Endometrium (tissue), 2 donors: ENCODE results near the gene VEZF1.

Experiments used
- FAIRE-seq: peaks from 2 replicates; lab custom pipeline; 2012; peaks lifted over from hg19 to GRCh38; lab: Jason Lieb, UNC
- donor health status: control.
- donor health status: control.

VEZF1 gene

GRCh38 chr17:57949649-57950048, 38.4 kb downstream of the VEZF1 start:
- no peak for FAIRE-seq

DNA sequence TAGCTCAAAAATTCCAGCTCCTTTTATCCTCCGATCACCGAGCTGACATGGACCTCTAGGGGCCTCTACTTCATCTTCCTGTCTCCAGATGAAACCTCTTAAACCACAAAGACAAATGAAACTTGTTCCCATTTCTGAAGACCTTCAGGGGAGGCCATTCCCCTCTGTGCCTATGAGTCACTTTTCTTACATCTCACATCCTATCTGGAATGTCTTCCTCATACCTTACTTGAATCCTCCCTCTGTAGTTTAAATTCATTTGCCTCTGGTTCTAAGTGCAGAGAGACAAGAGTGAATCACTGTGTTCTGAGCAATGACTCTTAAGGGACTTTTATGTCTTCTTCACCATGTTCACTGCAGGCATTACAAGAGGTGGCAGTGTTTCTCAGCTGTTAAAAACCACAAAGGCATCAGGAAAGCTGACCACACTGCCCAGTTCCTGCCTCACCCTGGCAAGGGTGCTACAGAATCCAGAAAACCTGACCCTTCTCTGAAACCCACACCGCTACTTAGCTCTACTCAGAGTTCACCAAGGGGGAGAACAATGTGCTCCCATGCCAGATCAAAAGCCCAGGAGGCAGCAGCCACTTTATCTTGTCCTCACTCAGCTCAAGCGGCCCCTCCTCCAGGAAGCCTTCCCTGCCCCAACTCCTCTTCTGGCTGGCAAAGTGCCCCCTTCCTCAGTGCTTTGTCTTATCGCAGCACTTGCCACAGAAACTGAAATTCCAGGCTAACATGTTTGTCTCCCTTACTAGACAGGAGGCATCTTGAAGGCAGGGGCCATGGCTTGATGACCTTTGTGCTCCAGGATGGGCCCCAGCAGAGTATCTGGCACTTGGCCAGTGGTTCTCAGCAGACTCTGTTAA, 39.3 kb downstream of the VEZF1 start:
- no peak for FAIRE-seq

- no peak for FAIRE-seq
These were observed 39.9 kb downstream of the VEZF1 start for GRCh38 chr17:57948169-57948554.

GRCh38 chr17:57947369-57947768, 40.7 kb downstream of the VEZF1 start:
- FAIRE-seq, result no peak

DNA sequence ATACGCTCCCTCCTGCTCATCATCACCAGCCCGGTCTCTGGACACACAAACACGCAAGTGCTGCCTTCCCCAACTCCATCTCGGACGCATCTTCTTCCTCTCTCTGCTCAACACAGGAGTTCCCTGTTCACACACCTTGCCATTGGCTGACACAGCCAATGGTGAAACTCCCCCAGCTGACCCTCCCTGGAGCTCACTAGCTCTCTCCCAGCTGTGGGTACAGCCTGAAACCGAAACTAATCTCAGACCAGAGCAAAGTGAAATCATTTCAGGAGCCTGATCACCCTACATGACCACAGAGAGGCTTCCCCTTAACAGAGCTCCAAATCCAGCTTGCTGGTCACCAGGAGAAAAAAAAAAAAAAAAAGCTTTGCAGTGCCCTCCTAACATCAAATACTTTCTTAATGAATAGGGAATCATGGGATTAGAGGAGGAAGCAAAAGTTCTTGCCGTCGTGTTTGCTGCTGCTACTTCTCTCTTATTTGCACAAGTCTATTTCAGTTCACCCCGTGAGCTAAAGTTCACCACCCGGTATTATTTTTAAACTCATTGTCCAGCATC, 41.2 kb downstream of the VEZF1 start:
- no peak for FAIRE-seq

- FAIRE-seq, result peak; percentile 26
These were observed 41.9 kb downstream of the VEZF1 start for GRCh38 chr17:57945996-57946797.

DNA sequence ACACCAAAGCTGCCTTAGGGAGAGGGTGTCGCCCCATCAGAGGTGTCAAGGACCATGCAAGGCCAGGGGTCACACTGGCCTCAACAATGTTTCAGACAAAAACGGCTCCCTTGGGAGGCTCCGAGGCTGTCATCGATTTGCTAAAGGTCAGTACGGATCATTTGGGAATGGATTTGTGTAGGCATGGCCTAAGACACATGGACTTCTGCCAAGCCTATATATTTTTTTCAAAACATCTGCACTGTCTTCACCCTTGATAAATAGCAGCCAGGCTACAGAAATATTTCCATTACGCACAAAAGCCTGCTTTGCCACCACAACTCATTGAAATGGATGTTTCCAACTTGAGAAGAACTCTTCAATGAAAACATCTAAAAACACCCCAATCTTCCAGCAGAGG, 43.1 kb downstream of the VEZF1 start:
- no peak for FAIRE-seq

DNA sequence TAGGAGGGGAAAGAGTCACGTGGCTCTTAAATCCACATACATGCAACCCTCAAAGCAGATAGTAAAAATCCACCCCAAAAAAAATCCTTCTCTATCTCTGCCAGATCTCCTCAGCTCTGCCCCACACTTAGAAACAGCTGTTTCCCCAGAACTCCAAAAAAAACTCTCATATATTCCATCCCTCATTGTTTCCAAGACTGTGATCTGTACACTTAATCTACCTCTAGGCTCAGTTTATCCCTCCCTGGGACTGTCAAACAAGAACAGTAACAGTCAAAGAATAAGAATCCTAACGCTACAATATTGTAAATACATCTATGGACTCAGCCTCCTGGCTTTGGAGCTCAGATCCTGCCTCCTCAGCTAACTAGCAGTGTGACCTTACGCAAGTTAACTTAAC, 44.4 kb downstream of the VEZF1 start:
- FAIRE-seq, result no peak

GRCh38 chr17:57943140-57943539, 44.9 kb downstream of the VEZF1 start:
- no peak for FAIRE-seq

DNA sequence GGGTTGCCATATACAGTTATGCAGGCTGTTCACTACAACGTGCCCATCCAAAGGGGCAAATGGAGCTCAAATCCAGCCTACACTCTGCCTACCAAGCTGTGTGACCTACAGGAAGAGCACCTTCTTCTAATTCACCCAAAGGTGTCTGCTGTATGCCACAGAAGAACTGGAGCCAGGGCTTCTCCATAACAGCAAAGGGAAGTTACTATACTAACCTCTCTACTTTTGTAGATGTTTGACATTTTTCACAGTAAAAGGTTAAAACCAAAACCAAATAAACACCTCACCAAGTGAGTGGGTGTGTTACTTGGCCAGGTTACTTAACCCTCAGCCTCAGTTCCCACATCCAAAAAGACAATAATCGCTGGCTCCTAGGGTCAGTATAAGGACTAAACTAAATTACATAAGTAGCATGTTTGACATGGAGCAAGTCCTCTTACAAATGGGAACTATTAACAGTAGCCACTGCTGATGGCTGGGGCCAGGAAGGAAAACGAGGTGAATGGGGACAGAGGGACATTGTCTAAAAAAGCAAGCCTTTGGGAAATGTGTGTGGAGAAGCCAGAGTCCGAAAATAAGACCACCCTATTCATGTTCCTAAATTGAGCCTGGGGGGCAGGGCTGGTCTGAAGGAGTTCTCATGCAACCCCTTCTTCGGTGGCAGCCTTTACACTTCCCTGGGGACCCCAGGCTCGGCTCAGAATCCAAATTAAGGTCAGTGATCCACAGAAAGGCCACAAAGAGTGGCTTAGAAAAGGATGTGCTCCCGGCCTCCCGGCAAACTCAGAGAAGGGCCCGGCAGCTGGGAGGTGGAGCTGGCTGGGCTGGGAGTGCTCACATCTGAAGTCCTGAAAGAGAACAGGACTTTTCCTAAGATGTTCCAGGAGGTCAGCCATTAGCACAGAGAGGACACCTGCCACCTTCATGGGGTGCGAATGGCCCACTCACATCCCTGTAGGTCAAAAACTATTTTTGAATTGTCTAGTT, 46.4 kb downstream of the VEZF1 start:
- FAIRE-seq, result no peak

- FAIRE-seq, result no peak
These were observed 47.3 kb downstream of the VEZF1 start for GRCh38 chr17:57940653-57941329.

- no peak for FAIRE-seq
These were observed 47.8 kb downstream of the VEZF1 start for GRCh38 chr17:57940231-57940630.

- FAIRE-seq, result no peak
These were observed 48.3 kb downstream of the VEZF1 start for GRCh38 chr17:57939797-57940196.

- FAIRE-seq, result no peak
These were observed 50.0 kb downstream of the VEZF1 start for GRCh38 chr17:57938061-57938502.

DNA sequence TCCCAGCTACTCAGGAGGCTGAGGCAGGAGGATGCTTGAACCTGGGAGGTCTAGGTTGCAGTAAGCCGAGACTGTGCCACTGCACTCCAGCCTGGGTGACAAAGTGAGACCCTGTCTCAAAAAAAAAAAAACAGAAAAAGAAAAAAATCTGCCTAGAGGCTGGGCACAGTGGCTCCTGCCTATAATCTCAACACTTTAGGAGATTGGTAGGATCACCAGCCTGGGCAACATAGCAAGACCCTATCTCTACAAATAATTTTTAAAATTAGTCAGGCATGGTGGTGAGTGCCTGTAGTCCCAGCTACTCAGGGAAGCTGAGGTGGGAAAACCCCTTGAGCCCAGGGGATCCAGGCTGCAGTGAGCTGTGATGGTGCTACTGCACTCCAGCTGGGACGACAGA, 50.6 kb downstream of the VEZF1 start:
- FAIRE-seq, result no peak

DNA sequence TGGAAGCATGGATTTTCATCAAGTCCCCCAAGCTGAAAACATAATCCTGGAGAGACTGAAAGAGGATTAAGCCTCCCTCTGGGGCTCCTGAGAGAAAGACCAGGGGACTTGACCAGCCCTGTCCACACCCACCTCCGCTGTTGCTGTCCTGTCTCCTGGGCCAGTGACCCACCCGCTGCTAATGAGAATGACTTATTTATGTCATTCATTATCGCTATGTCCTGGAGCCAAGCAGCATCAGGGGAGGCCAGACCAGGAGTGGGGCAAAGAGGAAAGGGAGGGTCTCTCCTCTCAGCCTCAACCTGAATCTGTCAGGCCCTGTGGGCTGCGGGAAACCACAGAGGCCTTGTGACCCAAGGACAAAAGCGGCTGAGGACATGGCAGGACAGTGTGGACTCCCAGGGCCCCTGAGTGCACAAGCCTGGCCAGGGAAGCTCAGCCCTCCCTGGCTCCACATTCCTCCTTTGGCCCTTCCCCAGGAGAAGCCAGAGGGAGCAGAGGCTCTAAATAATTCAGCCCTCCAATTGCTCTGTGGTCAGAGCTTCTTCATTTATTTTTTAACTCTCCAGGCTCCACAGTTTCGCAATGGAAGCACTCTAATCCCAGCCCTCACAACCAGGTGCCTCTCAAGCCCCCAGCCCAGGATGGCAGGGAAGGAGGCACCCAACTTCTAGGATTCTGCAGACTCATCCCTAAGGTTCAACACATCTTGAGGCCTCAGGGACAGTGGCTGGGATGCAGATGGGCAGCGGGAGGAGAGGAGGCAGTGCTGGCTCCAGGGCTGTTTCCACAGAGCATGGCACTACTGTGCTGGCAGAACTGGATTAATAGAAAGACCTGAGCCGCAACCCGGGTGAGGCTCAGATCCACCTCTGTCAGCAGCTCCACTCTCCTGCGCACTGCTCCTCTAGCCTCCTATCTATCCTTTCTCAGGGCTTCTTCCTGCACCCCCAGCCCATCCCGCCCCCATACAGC, 51.9 kb downstream of the VEZF1 start:
- FAIRE-seq, result no peak

- no peak for FAIRE-seq
These were observed 56.4 kb downstream of the VEZF1 start for GRCh38 chr17:57931488-57932137.

GRCh38 chr17:57930239-57930638, 57.8 kb downstream of the VEZF1 start:
- FAIRE-seq, result no peak

DNA sequence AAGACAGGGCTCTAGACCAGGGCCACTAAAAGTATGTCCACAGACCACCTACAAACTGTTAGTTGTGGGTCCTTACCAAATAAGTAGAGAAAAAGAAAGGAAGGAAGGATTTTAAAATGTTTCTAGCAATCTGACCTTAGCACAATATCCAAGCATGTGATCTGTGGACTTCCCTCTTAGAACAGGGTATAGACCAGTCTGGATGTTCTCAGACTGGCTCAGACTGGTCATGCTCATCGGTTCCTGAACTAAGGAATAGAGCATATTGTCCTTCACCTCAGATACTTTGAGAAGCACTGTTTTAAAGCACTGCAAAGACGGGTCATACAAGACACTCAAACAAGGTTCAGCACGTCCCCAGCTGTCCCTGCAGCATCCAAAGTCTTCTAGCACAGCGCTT, 58.7 kb downstream of the VEZF1 start:
- FAIRE-seq, result no peak
